ENCODE data around the gene CNIH3. TPM values are rescaled to one million over a fixed set of nuclear protein-coding genes. Genes with fewer than 3 reads are reported as not detected.

Gene CNIH3
- total RNA-seq, 1 experiment from 2014 or later = 2.1 TPM

DNA sequence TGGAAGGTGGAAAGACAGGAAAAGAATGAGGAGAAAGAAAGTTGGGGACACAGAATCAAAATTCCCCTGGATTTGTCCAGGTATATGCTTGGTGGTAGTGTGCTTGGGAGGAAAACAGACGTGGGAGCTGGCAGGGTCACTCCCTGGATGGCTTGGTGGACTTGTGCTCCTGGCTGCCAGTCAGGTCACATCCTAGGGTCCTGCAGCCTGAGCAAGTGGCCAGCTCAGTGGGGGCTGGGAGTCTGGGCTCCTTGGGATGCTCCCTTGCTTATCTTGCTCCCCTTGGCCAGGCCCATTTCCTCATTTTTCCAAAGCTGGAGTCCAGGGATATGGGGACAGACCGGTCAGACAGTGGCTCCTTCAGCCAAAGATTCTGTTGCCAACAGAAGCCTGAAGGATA, 144.0 kb downstream of the CNIH3 start:
- no TSS peak for BruUV-seq (replicated peaks)
- Mint-ChIP-seq H3K27me3 (ENCODE audit: unreplicated experiment) (peaks cover 60% of the 10 kb centered on the region), H3K27ac (ENCODE audit: unreplicated experiment) (no peak overlapping the region), H3K9me3 (ENCODE audit: low read depth, unreplicated experiment) (peaks cover 4% of the 10 kb centered on the region), H3K4me3 (ENCODE audit: low read depth, unreplicated experiment) (no peak overlapping the region), H3K36me3 (ENCODE audit: insufficient read depth, unreplicated experiment) (no peaks in the 10 kb centered on the region), H3K4me1 (ENCODE audit: low read depth, unreplicated experiment) (no peaks in the 10 kb centered on the region)
- no peak for DNase-seq
- intact Hi-C loops (cut with micrococcal nuclease; ENCODE audit: unreplicated experiment) = no loop called here
- CTCF ChIA-PET = no interaction called here
- TF ChIP-seq, protein P1, sequence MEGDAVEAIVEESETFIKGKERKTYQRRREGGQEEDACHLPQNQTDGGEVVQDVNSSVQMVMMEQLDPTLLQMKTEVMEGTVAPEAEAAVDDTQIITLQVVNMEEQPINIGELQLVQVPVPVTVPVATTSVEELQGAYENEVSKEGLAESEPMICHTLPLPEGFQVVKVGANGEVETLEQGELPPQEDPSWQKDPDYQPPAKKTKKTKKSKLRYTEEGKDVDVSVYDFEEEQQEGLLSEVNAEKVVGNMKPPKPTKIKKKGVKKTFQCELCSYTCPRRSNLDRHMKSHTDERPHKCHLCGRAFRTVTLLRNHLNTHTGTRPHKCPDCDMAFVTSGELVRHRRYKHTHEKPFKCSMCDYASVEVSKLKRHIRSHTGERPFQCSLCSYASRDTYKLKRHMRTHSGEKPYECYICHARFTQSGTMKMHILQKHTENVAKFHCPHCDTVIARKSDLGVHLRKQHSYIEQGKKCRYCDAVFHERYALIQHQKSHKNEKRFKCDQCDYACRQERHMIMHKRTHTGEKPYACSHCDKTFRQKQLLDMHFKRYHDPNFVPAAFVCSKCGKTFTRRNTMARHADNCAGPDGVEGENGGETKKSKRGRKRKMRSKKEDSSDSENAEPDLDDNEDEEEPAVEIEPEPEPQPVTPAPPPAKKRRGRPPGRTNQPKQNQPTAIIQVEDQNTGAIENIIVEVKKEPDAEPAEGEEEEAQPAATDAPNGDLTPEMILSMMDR (IDR thresholded peaks at IDR 0.05; ENCODE audit: unreplicated experiment) = no peak

DNA sequence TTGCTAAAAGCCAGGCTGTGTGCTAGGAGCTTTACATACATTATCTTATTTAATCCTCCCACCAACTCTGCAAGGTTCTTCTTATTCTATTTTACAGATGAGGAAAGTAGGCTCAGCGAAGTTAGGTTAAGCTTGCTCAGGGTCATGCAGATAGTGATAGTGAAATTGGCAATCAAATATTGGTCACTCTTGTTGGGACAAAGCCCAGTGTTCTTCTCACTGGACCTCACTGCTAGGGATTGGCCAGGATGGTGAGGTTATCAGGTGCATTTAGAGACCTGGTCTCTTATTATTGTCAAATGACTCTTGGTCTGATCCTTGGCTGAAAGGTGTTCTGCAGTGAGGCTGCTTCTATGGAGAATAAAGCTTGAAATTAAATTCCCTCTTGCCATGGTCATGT, 145.1 kb downstream of the CNIH3 start:
- no peak for DNase-seq
- Mint-ChIP-seq H3K36me3 (ENCODE audit: insufficient read depth, unreplicated experiment) (no peaks in the 10 kb centered on the region), H3K27me3 (ENCODE audit: unreplicated experiment) (peaks cover 63% of the 10 kb centered on the region), H3K9me3 (ENCODE audit: low read depth, unreplicated experiment) (peaks cover 4% of the 10 kb centered on the region), H3K4me3 (ENCODE audit: low read depth, unreplicated experiment) (no peak overlapping the region), H3K4me1 (ENCODE audit: low read depth, unreplicated experiment) (no peaks in the 10 kb centered on the region), H3K27ac (ENCODE audit: unreplicated experiment) (no peak overlapping the region)
- TF ChIP-seq, protein P1 (IDR thresholded peaks at IDR 0.05; ENCODE audit: unreplicated experiment) = no peak
- CTCF ChIA-PET = no interaction called here
- no TSS peak for BruUV-seq (replicated peaks)
- intact Hi-C loops (cut with micrococcal nuclease; ENCODE audit: unreplicated experiment) = no loop called here

DNA sequence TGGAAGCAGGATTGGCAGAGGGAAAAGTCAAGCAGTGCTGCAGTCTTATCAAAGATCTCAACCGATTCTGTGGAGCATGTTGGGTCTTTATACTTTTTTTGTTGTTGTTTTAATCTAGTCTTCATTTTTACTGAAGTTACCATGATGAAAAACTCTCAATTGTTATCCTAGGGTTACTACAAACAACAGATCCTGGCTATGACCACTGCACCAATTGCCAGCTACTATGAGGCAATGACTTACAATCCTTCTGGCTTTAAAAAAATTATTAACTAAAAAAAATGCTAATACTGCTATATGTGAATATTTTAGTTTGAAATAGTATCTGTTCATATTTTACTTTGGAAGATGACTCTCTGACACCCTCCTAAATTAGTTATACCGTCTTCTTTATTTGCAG, 145.9 kb downstream of the CNIH3 start:
- no peak overlapping the region for H3K4me3 Mint-ChIP-seq (ENCODE audit: low read depth, unreplicated experiment)
- no peaks in the 10 kb centered on the region for H3K4me1 Mint-ChIP-seq (ENCODE audit: low read depth, unreplicated experiment)
- peaks cover 4% of the 10 kb centered on the region for H3K9me3 Mint-ChIP-seq (ENCODE audit: low read depth, unreplicated experiment)
- intact Hi-C loops (cut with micrococcal nuclease; ENCODE audit: unreplicated experiment) = no loop called here
- TF ChIP-seq, protein P1 (IDR thresholded peaks at IDR 0.05; ENCODE audit: unreplicated experiment) = no peak
- H3K27me3 Mint-ChIP-seq (ENCODE audit: unreplicated experiment) = peaks cover 71% of the 10 kb centered on the region
- H3K36me3 Mint-ChIP-seq (ENCODE audit: insufficient read depth, unreplicated experiment) = no peaks in the 10 kb centered on the region
- CTCF ChIA-PET = no interaction called here
- no peak for DNase-seq
- no TSS peak for BruUV-seq (replicated peaks)
- no peak overlapping the region for H3K27ac Mint-ChIP-seq (ENCODE audit: unreplicated experiment)

DNA sequence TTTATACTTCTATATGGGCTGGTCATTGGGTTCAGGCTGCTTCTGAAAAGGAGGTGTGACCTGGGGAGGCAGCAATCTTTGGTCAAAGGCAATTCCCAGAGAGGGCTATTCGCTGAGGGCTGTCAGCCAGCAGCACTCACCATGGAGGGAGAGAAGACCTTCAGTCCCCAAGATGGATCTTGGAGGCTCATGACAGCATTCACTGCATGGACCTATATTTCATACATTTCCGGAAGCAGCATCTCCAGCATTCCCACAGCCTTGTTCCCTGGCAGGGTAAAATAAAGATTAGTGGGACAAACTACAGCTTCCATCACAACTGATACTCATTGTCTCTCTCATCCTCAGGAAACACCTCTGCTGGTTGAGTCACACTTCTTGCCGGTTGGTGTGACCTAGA, 146.6 kb downstream of the CNIH3 start:
- H3K9me3 Mint-ChIP-seq (ENCODE audit: low read depth, unreplicated experiment) = peaks cover 4% of the 10 kb centered on the region
- BruUV-seq (replicated peaks) = no TSS peak
- intact Hi-C loops (cut with micrococcal nuclease; ENCODE audit: unreplicated experiment) = no loop called here
- CTCF ChIA-PET = interaction anchor here (0.6 kb wide), 1 partner anchor 15 kb away, joined by 5 read pairs; no protein-coding TSS in a partner anchor
- TF ChIP-seq, protein P1 (IDR thresholded peaks at IDR 0.05; ENCODE audit: unreplicated experiment) = no peak
- no peak overlapping the region for H3K27ac Mint-ChIP-seq (ENCODE audit: unreplicated experiment)
- peaks cover 77% of the 10 kb centered on the region for H3K27me3 Mint-ChIP-seq (ENCODE audit: unreplicated experiment)
- H3K4me3 Mint-ChIP-seq (ENCODE audit: low read depth, unreplicated experiment) = no peak overlapping the region
- no peak for DNase-seq
- no peaks in the 10 kb centered on the region for H3K4me1 Mint-ChIP-seq (ENCODE audit: low read depth, unreplicated experiment)
- H3K36me3 Mint-ChIP-seq (ENCODE audit: insufficient read depth, unreplicated experiment) = no peaks in the 10 kb centered on the region
